Stomach smooth muscle (tissue), 2 donors: ENCODE results near the gene BDKRB2.

ENCODE experiments used
- H3K27ac ChIP-seq: one replicate; pipeline ENCODE4 v1.7.0; 2013; ENCODE audit warnings: mild to moderate bottlenecking, low read length, inconsistent platforms
- H3K27me3 ChIP-seq, 2 donors: one replicate each; pipeline ENCODE4 v1.7.0; 2013; ENCODE audit warnings: low read length in 2 of 2; ENCODE audit not compliant: insufficient read depth in 2 of 2, control insufficient read depth in 1 of 2
- H3K36me3 ChIP-seq, 2 donors: one replicate each; pipeline ENCODE4 v1.7.0; 2013; ENCODE audit warnings: low read length in 2 of 2; ENCODE audit not compliant: control insufficient read depth in 2 of 2, insufficient read depth in 2 of 2
- H3K4me1 ChIP-seq: one replicate; pipeline ENCODE4 v1.7.0; 2013; ENCODE audit warnings: low read length; ENCODE audit not compliant: control insufficient read depth, insufficient read depth
- H3K4me3 ChIP-seq, 2 donors: one replicate each; pipeline ENCODE4 v1.7.0; 2013; ENCODE audit warnings: low read length in 2 of 2
- H3K9ac ChIP-seq, 2 donors: one replicate each; pipeline ENCODE4 v1.7.0; 2013; ENCODE audit warnings: low read length in 2 of 2, mild to moderate bottlenecking in 1 of 2
- H3K9me3 ChIP-seq, 2 donors: one replicate each; pipeline ENCODE4 v1.7.0; 2013; ENCODE audit warnings: low read length in 2 of 2; ENCODE audit not compliant: control insufficient read depth in 2 of 2
- donor health status: healthy.
- donor health status: Pancreatic carcinoma.

BDKRB2 gene

GRCh38 chr14:96274122-96274521, 69.5 kb downstream of the BDKRB2 start:
- Histone ChIP-seq H3K9me3 (peaks cover 6 to 16% of the 10 kb centered on the region in 2 donors), H3K9ac (no peak overlapping the region), H3K27ac (no peak overlapping the region), H3K4me1 (peaks cover 13% of the 10 kb centered on the region), H3K4me3 (no peak overlapping the region), H3K27me3 (no peaks in the 10 kb centered on the region), H3K36me3 (no peaks in the 10 kb centered on the region)

DNA sequence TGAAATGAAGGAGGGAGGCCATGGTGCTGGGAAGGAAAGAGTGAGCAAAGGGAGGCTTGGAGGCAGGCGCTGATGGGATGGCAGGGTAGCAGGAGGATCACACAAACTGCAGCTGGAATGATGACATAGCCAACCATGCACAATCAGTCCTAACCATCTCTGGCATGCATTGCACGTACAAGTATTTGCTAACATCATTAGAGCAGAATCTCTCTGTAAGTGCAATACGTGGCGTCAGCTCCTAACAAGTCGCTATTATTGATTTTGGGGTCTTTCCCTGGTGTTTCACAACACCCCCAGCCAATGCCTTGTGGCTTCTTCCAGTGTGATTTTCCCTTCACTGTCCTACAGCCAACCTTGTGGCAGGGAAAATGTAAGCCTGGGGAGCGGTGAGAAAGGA, 69.9 kb downstream of the BDKRB2 start:
- Histone ChIP-seq H3K9ac (no peak overlapping the region), H3K4me1 (peaks cover 9% of the 10 kb centered on the region), H3K36me3 (no peaks in the 10 kb centered on the region), H3K27ac (no peak overlapping the region), H3K27me3 (no peaks in the 10 kb centered on the region), H3K9me3 (peaks cover 6 to 16% of the 10 kb centered on the region in 2 donors), H3K4me3 (no peak overlapping the region)

- peak overlapping the region; percentile 11 for H3K27ac ChIP-seq
Observed at GRCh38 chr14:96275177-96276112, 70.8 kb downstream of the BDKRB2 start.

DNA sequence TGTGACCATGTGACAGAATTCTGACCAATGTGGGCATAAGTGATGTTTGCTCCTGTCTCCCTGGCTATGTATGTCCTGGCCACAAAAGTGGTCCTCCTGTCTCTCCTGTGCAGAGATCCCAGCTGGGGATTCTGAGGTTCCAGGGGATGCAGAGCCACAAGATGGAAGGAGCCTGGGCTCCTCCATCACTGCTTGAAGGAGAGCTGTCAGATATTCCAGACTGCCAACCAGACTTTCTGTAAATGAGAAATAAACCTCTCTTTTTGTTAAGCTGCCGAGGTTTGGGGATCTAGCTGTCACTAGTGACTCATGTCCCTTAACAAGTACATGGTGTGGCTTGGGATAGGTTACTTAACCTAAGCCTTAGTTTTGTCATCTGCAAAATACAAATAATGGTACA, 73.3 kb downstream of the BDKRB2 start:
- Histone ChIP-seq H3K4me3 (peak overlapping the region in 1 of 2 donors; percentile 7), H3K36me3 (peaks cover under 1 to 5% of the 10 kb centered on the region in 2 donors)

More at GRCh38 chr14:96275177-96276112, 70.8 kb downstream of the BDKRB2 start:
- Histone ChIP-seq H3K27me3 (no peaks in the 10 kb centered on the region), H3K9me3 (peaks cover 6 to 16% of the 10 kb centered on the region in 2 donors), H3K36me3 (no peaks in the 10 kb centered on the region), H3K9ac (peak overlapping the region in 1 of 2 donors; percentile 42), H3K4me3 (no peak overlapping the region), H3K4me1 (peaks cover 9% of the 10 kb centered on the region)

DNA sequence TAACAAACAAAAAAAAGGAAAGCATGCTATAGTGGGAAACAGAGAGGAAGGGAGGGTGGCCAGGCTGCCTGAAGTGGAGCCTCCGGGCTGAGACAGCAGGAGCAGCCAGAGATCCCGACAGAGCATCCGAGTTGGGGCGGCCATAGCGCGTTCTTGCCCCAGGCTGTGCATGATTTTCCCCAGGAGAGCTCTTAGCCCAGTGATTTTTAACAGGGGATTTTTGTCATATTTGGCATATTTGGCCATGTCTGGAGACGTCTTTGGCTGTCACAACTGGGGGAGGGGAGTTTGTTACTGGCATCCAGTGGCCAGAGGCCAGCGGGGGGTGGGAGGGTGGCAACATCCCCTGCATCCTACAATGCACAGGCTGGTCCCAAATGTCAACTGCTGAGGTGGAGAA, 74.9 kb downstream of the BDKRB2 start:
- Histone ChIP-seq H3K9ac (no peak overlapping the region), H3K4me3 (no peak overlapping the region), H3K9me3 (peaks cover 2 to 16% of the 10 kb centered on the region in 2 donors), H3K27me3 (no peaks in the 10 kb centered on the region), H3K27ac (no peak overlapping the region), H3K36me3 (peaks cover 7 to 13% of the 10 kb centered on the region in 2 donors), H3K4me1 (peaks cover 9% of the 10 kb centered on the region)

More for the DNA sequence above, 73.3 kb downstream of the BDKRB2 start:
- no peak overlapping the region for H3K27ac ChIP-seq
- no peaks in the 10 kb centered on the region for H3K27me3 ChIP-seq
- no peak overlapping the region for H3K9ac ChIP-seq
- peaks cover 9% of the 10 kb centered on the region for H3K4me1 ChIP-seq
- H3K9me3 ChIP-seq, result peaks cover 2 to 16% of the 10 kb centered on the region in 2 donors

GRCh38 chr14:96280104-96280503, 75.5 kb downstream of the BDKRB2 start:
- peaks cover 7 to 13% of the 10 kb centered on the region in 2 donors for H3K36me3 ChIP-seq
- H3K27me3 ChIP-seq, result no peaks in the 10 kb centered on the region
- H3K4me3 ChIP-seq, result no peak overlapping the region
- no peak overlapping the region for H3K27ac ChIP-seq
- H3K4me1 ChIP-seq, result peaks cover 6% of the 10 kb centered on the region
- H3K9me3 ChIP-seq, result peaks cover 2 to 16% of the 10 kb centered on the region in 2 donors
- H3K9ac ChIP-seq, result no peak overlapping the region

DNA sequence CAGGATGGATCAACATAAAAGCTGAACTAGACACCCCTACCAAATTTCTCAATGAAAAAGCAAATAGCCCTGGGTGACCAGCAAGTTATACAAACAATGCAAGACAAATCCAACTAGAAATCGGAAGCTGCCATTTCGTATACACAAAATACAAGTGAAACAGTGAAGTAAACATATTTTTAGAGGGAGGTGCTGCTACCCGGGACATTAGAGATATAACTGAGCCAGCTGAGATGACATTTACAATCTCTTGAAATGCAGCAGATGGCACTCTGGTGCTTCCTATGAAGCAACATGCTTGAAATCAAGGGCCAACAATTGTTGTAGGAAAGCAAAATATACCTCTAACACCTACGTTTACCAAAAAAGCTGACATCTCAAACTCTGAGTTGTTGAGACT, 76.8 kb downstream of the BDKRB2 start:
- Histone ChIP-seq H3K4me1 (no peaks in the 10 kb centered on the region), H3K36me3 (peaks cover 7 to 13% of the 10 kb centered on the region in 2 donors), H3K4me3 (no peak overlapping the region), H3K27ac (no peak overlapping the region), H3K9me3 (peaks cover 2 to 16% of the 10 kb centered on the region in 2 donors), H3K9ac (no peak overlapping the region), H3K27me3 (no peaks in the 10 kb centered on the region)

DNA sequence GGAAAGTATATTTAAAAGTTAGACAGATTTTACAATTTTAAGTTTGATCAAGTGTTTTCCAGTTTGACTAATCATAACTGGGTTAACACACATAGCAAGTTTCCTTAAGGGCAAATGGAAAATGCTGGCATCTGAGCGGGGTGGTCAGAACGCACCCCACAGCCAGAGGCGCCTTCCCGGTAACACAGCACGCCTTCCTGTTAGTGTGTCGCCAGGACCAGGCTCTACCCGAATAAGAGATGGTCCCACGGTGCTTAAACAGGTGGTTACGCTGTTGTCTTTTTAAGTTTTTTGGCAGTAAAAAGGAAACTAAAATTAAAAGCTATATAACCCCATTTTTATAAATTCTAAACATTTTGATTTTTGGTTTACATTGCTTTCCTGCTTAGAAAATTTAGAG, 79.4 kb downstream of the BDKRB2 start:
- H3K9ac ChIP-seq, result no peak overlapping the region
- no peaks in the 10 kb centered on the region for H3K27me3 ChIP-seq
- no peaks in the 10 kb centered on the region for H3K9me3 ChIP-seq
- H3K4me3 ChIP-seq, result no peak overlapping the region
- H3K4me1 ChIP-seq, result no peaks in the 10 kb centered on the region
- peaks cover 10 to 19% of the 10 kb centered on the region in 2 donors for H3K36me3 ChIP-seq
- no peak overlapping the region for H3K27ac ChIP-seq

DNA sequence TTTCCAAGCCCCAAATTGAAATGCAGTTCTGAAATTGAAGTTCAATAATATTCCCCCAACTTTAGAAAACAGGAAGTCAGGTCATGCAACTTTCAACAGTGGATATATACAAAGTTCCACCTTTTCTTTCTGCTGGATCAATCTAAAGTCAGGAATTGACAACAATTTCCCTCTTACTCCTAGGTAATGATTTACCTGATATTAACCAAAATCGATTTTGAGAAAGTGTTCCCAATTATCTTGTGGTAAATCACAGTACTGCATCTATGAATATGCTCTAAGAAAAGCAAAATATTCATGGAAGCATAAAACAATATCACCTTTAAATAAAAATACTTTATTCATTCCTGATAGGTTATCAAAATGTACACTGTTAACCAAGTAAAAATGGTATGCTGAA, 79.8 kb downstream of the BDKRB2 start:
- no peaks in the 10 kb centered on the region for H3K9me3 ChIP-seq
- H3K27ac ChIP-seq, result no peak overlapping the region
- H3K4me1 ChIP-seq, result no peaks in the 10 kb centered on the region
- no peak overlapping the region for H3K4me3 ChIP-seq
- H3K36me3 ChIP-seq, result peaks cover 14 to 24% of the 10 kb centered on the region in 2 donors
- H3K27me3 ChIP-seq, result no peaks in the 10 kb centered on the region
- H3K9ac ChIP-seq, result no peak overlapping the region

DNA sequence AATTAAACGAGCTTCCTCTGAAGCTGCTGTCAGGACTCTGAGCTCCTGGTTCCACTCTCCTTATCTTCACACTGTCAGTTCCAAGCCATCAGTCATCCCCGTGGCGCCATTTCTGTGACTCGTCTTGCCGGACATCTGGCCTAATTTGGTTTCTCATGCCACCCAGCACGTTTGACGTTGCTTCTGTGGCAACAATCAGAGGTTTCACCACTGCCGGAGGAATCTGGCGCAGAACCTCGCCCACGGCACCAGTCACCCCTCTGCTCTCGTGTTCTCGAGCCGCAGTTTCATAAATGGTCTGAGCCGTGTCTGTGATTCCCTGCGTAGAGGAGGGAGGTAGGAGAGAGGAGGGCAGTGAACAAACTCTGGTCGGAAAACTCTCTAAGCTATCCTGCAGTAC, 81.0 kb downstream of the BDKRB2 start:
- H3K27ac ChIP-seq, result peak overlapping the region; percentile 77
- peaks cover 22 to 35% of the 10 kb centered on the region in 2 donors for H3K36me3 ChIP-seq
- no peaks in the 10 kb centered on the region for H3K4me1 ChIP-seq
- no peaks in the 10 kb centered on the region for H3K9me3 ChIP-seq
- no peaks in the 10 kb centered on the region for H3K27me3 ChIP-seq
- peak overlapping the region in 1 of 2 donors; percentile 60 for H3K4me3 ChIP-seq
- H3K9ac ChIP-seq, result peak overlapping the region; percentile 37 to 44

GRCh38 chr14:96286251-96286650, 81.6 kb downstream of the BDKRB2 start:
- Histone ChIP-seq H3K4me1 (no peaks in the 10 kb centered on the region), H3K27me3 (no peaks in the 10 kb centered on the region), H3K9ac (peak overlapping the region; percentile 37 to 44), H3K27ac (peak overlapping the region; percentile 77), H3K9me3 (no peaks in the 10 kb centered on the region), H3K4me3 (peak overlapping the region in 1 of 2 donors; percentile 60), H3K36me3 (peaks cover 25 to 37% of the 10 kb centered on the region in 2 donors)
